H1 (cell line): ENCODE data around the gene WIPF3. TPM values are rescaled to one million over a fixed set of nuclear protein-coding genes. Genes with fewer than 3 reads are reported as not detected.

ENCODE experiments used
- CTCF ChIA-PET: fragments of 300-600 bp; sonication (Branson Sonifier 250); formaldehyde crosslinking; loops from one replicate; lab custom pipeline; 2021; ENCODE audit not compliant: partially characterized antibody; lab: Charles Lee
- POLR2A ChIA-PET: fragments of 300-600 bp; sonication (Branson Sonifier 250); formaldehyde crosslinking; loops from one replicate; lab custom pipeline; 2021; ENCODE audit warnings: inconsistent platforms; ENCODE audit not compliant: partially characterized antibody; lab: Charles Lee
- DNase-seq, 2 experiments: peaks; one replicate each; pipeline versions ENCODE4 v3.0.0 to v3.0.0-alpha.2; 2010 to 2022; ENCODE audit warnings: low spot score in 2 of 2, low read depth in 1 of 2, mixed read lengths in 1 of 2
- FAIRE-seq: peaks from 2 replicates; lab custom pipeline; 2011; peaks lifted over from hg19 to GRCh38; lab: Jason Lieb, UNC
- H2AFZ ChIP-seq: 2 replicates; pipeline ENCODE4 v1.8.1; 2012; ENCODE audit warnings: low read length, inconsistent platforms
- H2AK5ac ChIP-seq: 2 replicates; pipeline ENCODE4 v1.6.1; 2013; ENCODE audit warnings: low read depth, low read length
- H2BK120ac ChIP-seq: replicated peaks from 2 replicates; pipeline ENCODE3; 2013; ENCODE audit warnings: low read depth, low read length, inconsistent platforms
- H2BK12ac ChIP-seq: 2 replicates; pipeline ENCODE4 v1.6.1; 2013; ENCODE audit warnings: low read depth, low read length
- H2BK15ac ChIP-seq: 2 replicates; pipeline ENCODE4 v1.6.1; 2013; ENCODE audit warnings: low read length
- H2BK20ac ChIP-seq: 2 replicates; pipeline ENCODE4 v1.6.1; 2013; ENCODE audit warnings: low read length
- H2BK5ac ChIP-seq: 2 replicates; pipeline ENCODE4 v1.6.1; 2013; ENCODE audit warnings: low read depth, low read length
- H3K14ac ChIP-seq: 2 replicates; pipeline ENCODE4 v1.6.1; 2013; ENCODE audit warnings: inconsistent platforms; ENCODE audit not compliant: insufficient read length
- H3K18ac ChIP-seq: 2 replicates; pipeline ENCODE4 v1.6.1; 2013; ENCODE audit warnings: low read length; ENCODE audit errors: extremely low read depth
- H3K23ac ChIP-seq: 2 replicates; pipeline ENCODE4 v1.6.1; 2013; ENCODE audit warnings: inconsistent platforms; ENCODE audit not compliant: insufficient read length
- H3K23me2 ChIP-seq: 2 replicates; pipeline ENCODE4 v1.6.1; 2013; ENCODE audit warnings: low read depth, low read length
- H3K27ac ChIP-seq: 2 replicates; pipeline ENCODE4 v1.6.1; 2011; ENCODE audit warnings: low read depth, low read length, inconsistent platforms
- H3K27me3 ChIP-seq, 4 experiments: replicated peaks in 1 of 4; 1 replicate in 1 of 4; 2 replicates in 3 of 4; pipeline versions ENCODE4 v1.6.1 to v1.8.1; 2011 to 2013; ENCODE audit warnings: low read length in 3 of 4, mild to moderate bottlenecking in 3 of 4, inconsistent platforms in 2 of 4, mixed read lengths in 2 of 4, moderate library complexity in 1 of 4; ENCODE audit not compliant: control insufficient read depth in 3 of 4, insufficient read depth in 3 of 4; ENCODE audit errors: extremely low read depth in 1 of 4
- H3K36me3 ChIP-seq, 4 experiments: 2 replicates each; pipeline versions ENCODE4 v1.6.1 to v1.8.1; 2011 to 2013; ENCODE audit warnings: mild to moderate bottlenecking in 4 of 4, low read length in 3 of 4, moderate library complexity in 2 of 4, control low read depth in 1 of 4, inconsistent platforms in 1 of 4; ENCODE audit not compliant: insufficient read depth in 4 of 4, control insufficient read depth in 2 of 4
- H3K4ac ChIP-seq: replicated peaks from 2 replicates; pipeline ENCODE3; 2013; ENCODE audit warnings: low read length, low read depth, mixed read lengths, inconsistent platforms; ENCODE audit not compliant: insufficient read length
- H3K4me1 ChIP-seq, 4 experiments: replicated peaks in 1 of 4; 1 replicate in 1 of 4; 2 replicates in 3 of 4; pipeline versions ENCODE4 v1.6.1 to v1.8.1; 2011 to 2013; ENCODE audit warnings: low read length in 3 of 4, inconsistent platforms in 2 of 4, mixed read lengths in 1 of 4; ENCODE audit not compliant: insufficient read depth in 4 of 4, control insufficient read depth in 3 of 4
- H3K4me2 ChIP-seq, 2 experiments: 2 replicates each; pipeline versions ENCODE4 v1.6.1 to v1.8.1; 2011 to 2013; ENCODE audit warnings: low read depth in 2 of 2, low read length in 2 of 2, control low read depth in 1 of 2, inconsistent platforms in 1 of 2, mild to moderate bottlenecking in 1 of 2; ENCODE audit not compliant: insufficient read depth in 1 of 2
- H3K4me3 ChIP-seq, 4 experiments: fragments of 200-600, 300-600 bp in 1 of 4; sonication (generic), shearing (Covaris generic), sonication (Bioruptor Twin) in 1 of 4; 2 replicates each; pipeline versions ENCODE4 v1.5.1 to v1.8.1; 2011 to 2016; ENCODE audit warnings: low read length in 4 of 4, low read depth in 3 of 4, control low read depth in 2 of 4, inconsistent platforms in 2 of 4, mild to moderate bottlenecking in 2 of 4, mixed read lengths in 1 of 4, moderate library complexity in 1 of 4; ENCODE audit not compliant: insufficient read depth in 2 of 4; ENCODE audit errors: extremely low read depth in 1 of 4
- H3K56ac ChIP-seq: replicated peaks from 2 replicates; pipeline ENCODE3; 2013; ENCODE audit warnings: low read depth, mild to moderate bottlenecking, mixed read lengths, low read length, inconsistent platforms; ENCODE audit not compliant: insufficient read length
- H3K79me1 ChIP-seq: 2 replicates; pipeline ENCODE4 v1.6.1; 2013; ENCODE audit warnings: low read depth, low read length, control low read depth
- H3K79me2 ChIP-seq, 2 experiments: 2 replicates each; pipeline versions ENCODE4 v1.6.1 to v1.8.1; 2012 to 2013; ENCODE audit warnings: low read length in 2 of 2, mild to moderate bottlenecking in 2 of 2, inconsistent platforms in 1 of 2; ENCODE audit not compliant: insufficient read depth in 2 of 2, control insufficient read depth in 1 of 2
- H3K9ac ChIP-seq, 4 experiments: replicated peaks in 1 of 4; 1 replicate in 1 of 4; 2 replicates in 3 of 4; pipeline versions ENCODE4 v1.6.1 to v1.8.1; 2011 to 2013; ENCODE audit warnings: low read depth in 3 of 4, low read length in 3 of 4, control low read depth in 2 of 4, mild to moderate bottlenecking in 2 of 4, moderate library complexity in 2 of 4, inconsistent platforms in 1 of 4; ENCODE audit errors: extremely low read depth in 1 of 4
- H3K9me3 ChIP-seq, 2 experiments: 2 replicates each; pipeline versions ENCODE4 v1.6.1 to v1.8.1; 2012 to 2013; ENCODE audit warnings: mild to moderate bottlenecking in 2 of 2, moderate library complexity in 2 of 2, control low read depth in 1 of 2, inconsistent platforms in 1 of 2, low read depth in 1 of 2, low read length in 1 of 2, mixed read lengths in 1 of 2; ENCODE audit not compliant: insufficient read depth in 2 of 2
- H4K20me1 ChIP-seq, 2 experiments: replicated peaks in 1 of 2; 2 replicates each; pipeline versions ENCODE3 to v1.8.1; 2011 to 2013; ENCODE audit warnings: inconsistent platforms in 2 of 2, low read length in 2 of 2, mild to moderate bottlenecking in 1 of 2; ENCODE audit not compliant: insufficient read depth in 2 of 2, control insufficient read depth in 1 of 2
- H4K5ac ChIP-seq: 2 replicates; pipeline ENCODE4 v1.6.1; 2013; ENCODE audit warnings: low read length, low read depth, mixed read lengths, inconsistent platforms; ENCODE audit not compliant: insufficient read length
- H4K8ac ChIP-seq: 2 replicates; pipeline ENCODE4 v1.8.0; 2013; ENCODE audit warnings: mild to moderate bottlenecking, moderate library complexity, low read length, inconsistent platforms; ENCODE audit not compliant: insufficient read depth; ENCODE audit errors: extremely low read depth
- H4K91ac ChIP-seq: replicated peaks from 2 replicates; pipeline ENCODE3; 2013; ENCODE audit warnings: low read length, mixed read lengths, inconsistent platforms; ENCODE audit not compliant: insufficient read length
- BACH1 ChIP-seq: IDR thresholded peaks from 2 replicates; pipeline ENCODE4 v1.6.1; 2012; ENCODE audit warnings: low read length, improper control_type of control experiment
- EZH2 ChIP-seq: fragments of 200-600 bp; sonication (generic); IDR thresholded peaks from 2 replicates; pipeline ENCODE4 v1.7.1; 2012; ENCODE audit warnings: low read depth, mild to moderate bottlenecking, moderate library complexity, low read length, inconsistent platforms; ENCODE audit not compliant: severe bottlenecking
- POLR2A ChIP-seq, 2 experiments: IDR thresholded peaks; 1 replicate in 1 of 2; 2 replicates in 1 of 2; pipeline ENCODE4 v1.6.1; 2011; ENCODE audit warnings: low read depth in 2 of 2, low read length in 2 of 2, mild to moderate bottlenecking in 2 of 2; ENCODE audit errors: control extremely low read depth in 1 of 2
- RFX5 ChIP-seq: IDR thresholded peaks from 2 replicates; pipeline ENCODE4 v1.6.1; 2011; ENCODE audit warnings: low read depth, low read length, improper control_type of control experiment, borderline replicate concordance
- SAP30 ChIP-seq: fragments of 300-600 bp; sonication (generic); IDR thresholded peaks from 2 replicates; pipeline ENCODE4 v1.7.1; 2012; ENCODE audit warnings: low read length, moderate library complexity, mild to moderate bottlenecking, inconsistent platforms; ENCODE audit not compliant: insufficient read depth, insufficient replicate concordance
- SRF ChIP-seq: IDR thresholded peaks from 2 replicates; pipeline ENCODE4 v1.6.1; 2011; ENCODE audit warnings: mild to moderate bottlenecking, low read depth, low read length, moderate library complexity
- WGBS, 2 experiments: shearing (Covaris generic) in 1 of 2; methylation state at CpG; one replicate each; pipeline versions ENCODE4 v1.1.6 to v1.1.7; 2013 to 2015; ENCODE audit warnings: low lambda C conversion rate in 2 of 2, mixed read lengths in 2 of 2, inconsistent platforms in 1 of 2, low coverage in 1 of 2, missing lambda C conversion rate in 1 of 2; ENCODE audit not compliant: insufficient replicate concordance in 2 of 2, insufficient coverage in 1 of 2, insufficient read length in 1 of 2; ENCODE audit errors: extremely low coverage in 1 of 2, missing lambda C conversion rate in 1 of 2; 5-methylcytosine and 5-hydroxymethylcytosine counted together
- polyA plus RNA-seq, 7 experiments: library from polyadenylated mRNA; depleted of rRNA in 3 of 7; stranded (reverse) in 5 of 7; unstranded in 2 of 7; fragments of >200 nt in 5 of 7; fragments of 200-250 nt in 2 of 7; gene quantifications; 1 replicate in 5 of 7; 2 replicates in 1 of 7; 4 replicates in 1 of 7; pipeline versions ENCODE4 v1.2.1 to v1.2.3, GENCODE V29; 2011 to 2013; ENCODE audit warnings: missing spikeins in 2 of 7, mixed read lengths in 2 of 7
- total RNA-seq: library from RNA; stranded (reverse); fragmentation: NEBNext Ultra II Directional; extraction: Animal tissue kit (Norgen Biotek cat#: 25700); gene quantifications from 2 replicates; pipeline ENCODE4 v1.2.1, GENCODE V29; 2021
- TF ChIP-seq, protein P1 (sequence below), 3 experiments: IDR thresholded peaks; 1 replicate in 2 of 3; 2 replicates in 1 of 3; pipeline versions ENCODE4 v1.5.1 to v1.6.1; 2011; ENCODE audit warnings: low read length in 3 of 3, mild to moderate bottlenecking in 3 of 3, inconsistent platforms in 2 of 3, low read depth in 1 of 3, moderate library complexity in 1 of 3; ENCODE audit not compliant: insufficient read depth in 1 of 3; ENCODE audit errors: control extremely low read depth in 1 of 3
- TF ChIP-seq, protein P2 (sequence below): IDR thresholded peaks from 2 replicates; pipeline ENCODE4 v1.6.1; 2011; ENCODE audit warnings: low read depth, mild to moderate bottlenecking, low read length; ENCODE audit not compliant: insufficient read depth
- TF ChIP-seq, protein P3 (sequence below): IDR thresholded peaks from 2 replicates; pipeline ENCODE4 v1.6.1; 2012; ENCODE audit warnings: inconsistent platforms

WIPF3 gene
- total and polyA plus RNA-seq, 2 of the 8 experiments (the other 6 are each of a cell fraction or from before 2014, with no cell fraction given) = 5.0 to 12.1 TPM

DNA sequence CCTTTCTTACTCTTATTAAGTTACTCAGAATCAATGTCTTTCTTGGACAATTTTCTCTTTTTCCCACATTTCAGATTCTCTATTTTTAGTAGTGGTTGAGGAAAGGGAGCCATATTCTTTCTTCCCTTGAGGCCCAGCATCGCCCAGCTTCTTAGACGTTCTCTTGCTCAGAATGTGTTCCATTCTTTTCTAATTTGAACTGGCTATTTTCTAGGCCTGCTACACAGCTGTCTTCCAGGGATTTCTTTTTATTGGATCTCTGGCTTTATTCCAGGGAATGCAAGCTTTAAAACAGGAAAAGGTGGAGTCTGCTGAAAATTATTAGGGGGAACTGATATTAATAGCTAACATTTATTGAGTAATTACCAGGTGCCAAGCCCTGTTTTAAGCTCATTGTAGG is 58.3 kb downstream of the WIPF3 start:
- H4K91ac ChIP-seq = no peak overlapping the region
- H3K27me3 ChIP-seq = no peaks in the 10 kb centered on the region
- no peaks in the 10 kb centered on the region; the same call in 1 of the 2 replicates for H3K23me2 ChIP-seq
- no peak overlapping the region for H3K9ac ChIP-seq
- no peak overlapping the region for H2AFZ ChIP-seq
- H4K5ac ChIP-seq = no peak overlapping the region
- H3K79me1 ChIP-seq = no peaks in the 10 kb centered on the region
- 95% methylated on average over 2 of the region's 2 CpGs; no CpG with 5 or more reads in 1 of the 2 experiments for WGBS, 2 experiments
- no peak overlapping the region for H2BK20ac ChIP-seq
- H3K4me3 ChIP-seq = no peak overlapping the region
- H2BK12ac ChIP-seq = no peak overlapping the region
- H2AK5ac ChIP-seq = no peak overlapping the region
- H3K27ac ChIP-seq = no peak overlapping the region
- H3K4ac ChIP-seq = no peak overlapping the region
- H2BK120ac ChIP-seq = no peak overlapping the region
- H3K79me2 ChIP-seq = no peaks in the 10 kb centered on the region
- no peaks in the 10 kb centered on the region for H3K36me3 ChIP-seq
- ChIA-PET CTCF (interaction anchor here (0.7 to 1.2 kb wide), 4 partner anchors 9 to 229 kb away, joined by 3 read pairs; no protein-coding TSS in a partner anchor), POLR2A (interaction anchor here (0.7 kb wide), 1 partner anchor 10 kb away, joined by 3 read pairs; no protein-coding TSS in a partner anchor)
- H3K18ac ChIP-seq = no peak overlapping the region
- no peak overlapping the region for H3K23ac ChIP-seq
- H3K4me2 ChIP-seq = no peak overlapping the region
- no peaks in the 10 kb centered on the region for H3K9me3 ChIP-seq
- H2BK5ac ChIP-seq = no peak overlapping the region
- no peak overlapping the region for H4K8ac ChIP-seq
- DNase-seq = no peak
- no peak overlapping the region for H3K14ac ChIP-seq
- FAIRE-seq = no peak
- H2BK15ac ChIP-seq = no peak overlapping the region
- H3K4me1 ChIP-seq = peaks cover 0 to 2% (median 0%) of the 10 kb centered on the region in 4 experiments; a peak in 2 of 7 replicates
- H4K20me1 ChIP-seq = peaks cover 0 to 2% of the 10 kb centered on the region in 2 experiments
- no peak overlapping the region for H3K56ac ChIP-seq
- TF ChIP-seq, protein P1, sequence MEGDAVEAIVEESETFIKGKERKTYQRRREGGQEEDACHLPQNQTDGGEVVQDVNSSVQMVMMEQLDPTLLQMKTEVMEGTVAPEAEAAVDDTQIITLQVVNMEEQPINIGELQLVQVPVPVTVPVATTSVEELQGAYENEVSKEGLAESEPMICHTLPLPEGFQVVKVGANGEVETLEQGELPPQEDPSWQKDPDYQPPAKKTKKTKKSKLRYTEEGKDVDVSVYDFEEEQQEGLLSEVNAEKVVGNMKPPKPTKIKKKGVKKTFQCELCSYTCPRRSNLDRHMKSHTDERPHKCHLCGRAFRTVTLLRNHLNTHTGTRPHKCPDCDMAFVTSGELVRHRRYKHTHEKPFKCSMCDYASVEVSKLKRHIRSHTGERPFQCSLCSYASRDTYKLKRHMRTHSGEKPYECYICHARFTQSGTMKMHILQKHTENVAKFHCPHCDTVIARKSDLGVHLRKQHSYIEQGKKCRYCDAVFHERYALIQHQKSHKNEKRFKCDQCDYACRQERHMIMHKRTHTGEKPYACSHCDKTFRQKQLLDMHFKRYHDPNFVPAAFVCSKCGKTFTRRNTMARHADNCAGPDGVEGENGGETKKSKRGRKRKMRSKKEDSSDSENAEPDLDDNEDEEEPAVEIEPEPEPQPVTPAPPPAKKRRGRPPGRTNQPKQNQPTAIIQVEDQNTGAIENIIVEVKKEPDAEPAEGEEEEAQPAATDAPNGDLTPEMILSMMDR (IDR thresholded peaks at IDR 0.05; ENCODE audit: control extremely low read depth in 1 of 3, insufficient read depth in 1 of 3, low read depth in 1 of 3, low read length in 3 of 3) = no peak
- TF ChIP-seq RFX5 (no peak), BACH1 (no peak), SRF (no peak), EZH2 (no peak), POLR2A (IDR thresholded peaks at IDR 0.05; ENCODE audit: control extremely low read depth in 1 of 2, low read depth in 2 of 2, low read length in 2 of 2) (no peak), SAP30 (no peak)
- TF ChIP-seq, protein P2, sequence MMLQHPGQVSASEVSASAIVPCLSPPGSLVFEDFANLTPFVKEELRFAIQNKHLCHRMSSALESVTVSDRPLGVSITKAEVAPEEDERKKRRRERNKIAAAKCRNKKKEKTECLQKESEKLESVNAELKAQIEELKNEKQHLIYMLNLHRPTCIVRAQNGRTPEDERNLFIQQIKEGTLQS = no peak
- TF ChIP-seq, protein P3, sequence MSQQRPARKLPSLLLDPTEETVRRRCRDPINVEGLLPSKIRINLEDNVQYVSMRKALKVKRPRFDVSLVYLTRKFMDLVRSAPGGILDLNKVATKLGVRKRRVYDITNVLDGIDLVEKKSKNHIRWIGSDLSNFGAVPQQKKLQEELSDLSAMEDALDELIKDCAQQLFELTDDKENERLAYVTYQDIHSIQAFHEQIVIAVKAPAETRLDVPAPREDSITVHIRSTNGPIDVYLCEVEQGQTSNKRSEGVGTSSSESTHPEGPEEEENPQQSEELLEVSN = no peak
